Spleen (tissue), 11 donors: ENCODE measurements around the gene KRTAP16-1. TPM values are rescaled to one million over a fixed set of nuclear protein-coding genes. Genes with fewer than 3 reads are reported as not detected.

Source experiments
- DNase-seq: peaks from one replicate; pipeline ENCODE4 v3.0.0-alpha.2; 2020
- H3K27ac ChIP-seq, 8 donors: fragments of 200-600 bp; sonication (generic) in 7 of 8; 1 replicate in 4 of 8; 2 replicates in 4 of 8; pipeline versions ENCODE4 v1.5.0 to v1.8.0; 2016 to 2021; ENCODE audit warnings: inconsistent platforms in 4 of 8, mild to moderate bottlenecking in 4 of 8, moderate library complexity in 1 of 8
- H3K27me3 ChIP-seq, 7 donors: fragments of 200-600 bp; sonication (generic) in 6 of 7; replicated peaks in 1 of 7; 1 replicate in 4 of 7; 2 replicates in 3 of 7; pipeline versions ENCODE4 v1.5.0 to v1.8.0; 2016 to 2021; ENCODE audit warnings: inconsistent platforms in 3 of 7, mild to moderate bottlenecking in 1 of 7
- H3K36me3 ChIP-seq, 6 donors: fragments of 200-600 bp; sonication (generic) in 5 of 6; 1 replicate in 4 of 6; 2 replicates in 2 of 6; pipeline versions ENCODE4 v1.5.0 to v1.8.0; 2016 to 2021; ENCODE audit warnings: inconsistent platforms in 2 of 6
- H3K4me1 ChIP-seq, 6 donors: fragments of 200-600 bp; sonication (generic) in 5 of 6; 1 replicate in 3 of 6; 2 replicates in 3 of 6; pipeline versions ENCODE4 v1.5.0 to v1.8.0; 2016 to 2021; ENCODE audit warnings: inconsistent platforms in 3 of 6
- H3K4me3 ChIP-seq, 8 donors: fragments of 200-600 bp; sonication (generic) in 7 of 8; 1 replicate in 4 of 8; 2 replicates in 4 of 8; pipeline versions ENCODE4 v1.5.0 to v1.8.0; 2016 to 2021; ENCODE audit warnings: inconsistent platforms in 4 of 8, mild to moderate bottlenecking in 4 of 8, moderate library complexity in 2 of 8
- H3K9me3 ChIP-seq, 8 donors: fragments of 200-600 bp; sonication (generic) in 7 of 8; 1 replicate in 4 of 8; 2 replicates in 4 of 8; pipeline versions ENCODE4 v1.5.0 to v1.8.0; 2016 to 2021; ENCODE audit warnings: inconsistent platforms in 4 of 8
- POLR2A ChIP-seq, 3 donors: fragments of 450-650 bp; IDR thresholded peaks; one replicate each; pipeline ENCODE4 v1.5.1; 2017; ENCODE audit warnings: antibody characterized with exemption in 3 of 3, mild to moderate bottlenecking in 1 of 3
- POLR2AphosphoS5 ChIP-seq, 3 donors: sonication (generic); formaldehyde crosslinking; IDR thresholded peaks; one replicate each; pipeline ENCODE4 v1.5.1; 2017; ENCODE audit warnings: antibody characterized with exemption in 3 of 3
- WGBS, 5 donors: extraction: QIAGEN DNeasy Blood & Tissue Kit in 3 of 5; methylation state at CpG; one replicate each; pipeline versions ENCODE4 v1.1.5 to v1.1.7; 2013 to 2018; 5-methylcytosine and 5-hydroxymethylcytosine counted together
- intact Hi-C: fragments of 100-400 bp; cut with DNase I; formaldehyde crosslinking; loops from one replicate; pipeline ENCODE4 v1.15.0; 2023; ENCODE audit warnings: low total_unique reads
- polyA plus RNA-seq, 3 donors: library from polyadenylated mRNA; stranded (reverse); fragments of 200-250 nt; gene quantifications; one replicate each; pipeline ENCODE4 v1.2.1, GENCODE V29; 2013
- small RNA-seq, 4 donors: library from RNA; depleted of rRNA; stranded (forward); fragments of <200 nt; gene quantifications; one replicate each; pipeline ENCODE3, GENCODE V24; 2016
- total RNA-seq, 7 donors: library from RNA; depleted of rRNA in 3 of 7; stranded (reverse); fragments of >200 nt in 3 of 7; fragmentation: NEBNext Ultra II Directional in 4 of 7; extraction: Animal tissue kit (Norgen Biotek cat#: 25700) in 4 of 7; gene quantifications; one replicate each; pipeline versions ENCODE4 v1.1.0 to v1.2.1, GENCODE V29; 2016 to 2021
- TF ChIP-seq, protein P1 (sequence below), 11 experiments: fragments of 200-600 bp in 7 of 11; fragments of 450-650 bp in 4 of 11; sonication (generic) in 4 of 11; IDR thresholded peaks in 8 of 11; conservative IDR thresholded peaks in 3 of 11; 1 replicate in 7 of 11; 2 replicates in 4 of 11; pipeline versions ENCODE4 v1.4.0 to v1.8.0; 2016 to 2021; ENCODE audit warnings: antibody characterized with exemption in 11 of 11, inconsistent platforms in 4 of 11, mild to moderate bottlenecking in 1 of 11
- donor health status: healthy with polysubstance abuse.
- donor health status: DM: no; HTN: no; CAD: no; lungs with moderate emphysema.
- donor health status: DM: no; HTN: no; CAD: no.
- donor health status: Bipolar disorder and iron deficiency.
- donor health status: healthy.
- donor health status: DM: no; HTN: no; CAD: no.
- donor health status: DM: yes; HTN: yes; CAD: no.

The KRTAP16-1 gene
- total and polyA plus RNA-seq, 10 donors: not detected

DNA sequence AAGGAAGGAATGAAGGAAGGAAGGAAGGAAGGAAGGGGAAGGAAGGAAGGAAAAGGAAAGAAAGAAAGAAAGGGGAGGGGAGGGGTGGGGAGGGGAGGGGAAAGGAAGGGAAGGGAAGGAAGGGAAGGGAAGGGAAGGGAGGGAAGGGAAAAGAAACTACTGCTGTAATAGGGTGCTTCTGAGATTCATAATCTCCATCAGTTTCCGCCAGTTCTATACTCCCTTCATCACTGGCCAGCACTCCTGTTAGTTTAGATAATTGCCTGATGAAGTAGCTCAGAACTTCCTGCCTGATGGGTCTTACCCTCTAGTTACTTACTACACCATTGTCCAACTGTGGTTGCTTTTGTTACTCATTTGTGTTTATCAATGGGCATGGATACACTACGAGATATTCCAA is 45.9 kb downstream of the KRTAP16-1 start:
- no peaks in the 10 kb centered on the region for H3K4me1 ChIP-seq

DNA sequence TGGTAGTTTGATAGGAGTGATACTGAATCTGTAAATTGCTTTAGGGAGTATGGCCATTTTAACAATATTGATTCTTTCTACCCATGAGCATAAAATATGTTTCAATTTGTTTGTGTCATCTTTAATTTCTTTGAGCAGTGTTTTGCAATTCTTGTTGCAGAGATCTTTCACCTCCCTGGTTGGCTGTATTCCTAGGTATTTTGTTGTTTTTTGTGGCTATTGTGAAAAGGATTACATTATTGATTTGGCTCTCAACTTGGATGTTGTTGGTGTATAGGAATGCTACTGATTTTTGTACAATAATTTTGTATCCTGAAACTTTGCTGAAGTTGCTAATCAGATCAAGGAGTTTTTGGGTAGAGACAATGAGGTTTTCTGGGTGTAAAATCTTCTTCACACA is 50.7 kb downstream of the KRTAP16-1 start:
- Histone ChIP-seq H3K4me3 (no peak overlapping the region), H3K27me3 (peaks cover 0 to 20% (median 5%) of the 10 kb centered on the region in 7 donors), H3K9me3 (no peaks in the 10 kb centered on the region), H3K4me1 (no peaks in the 10 kb centered on the region), H3K36me3 (no peaks in the 10 kb centered on the region), H3K27ac (no peak overlapping the region)
- intact Hi-C loops: no loop called here
- DNase-seq: no peak
- TF ChIP-seq, protein P1, sequence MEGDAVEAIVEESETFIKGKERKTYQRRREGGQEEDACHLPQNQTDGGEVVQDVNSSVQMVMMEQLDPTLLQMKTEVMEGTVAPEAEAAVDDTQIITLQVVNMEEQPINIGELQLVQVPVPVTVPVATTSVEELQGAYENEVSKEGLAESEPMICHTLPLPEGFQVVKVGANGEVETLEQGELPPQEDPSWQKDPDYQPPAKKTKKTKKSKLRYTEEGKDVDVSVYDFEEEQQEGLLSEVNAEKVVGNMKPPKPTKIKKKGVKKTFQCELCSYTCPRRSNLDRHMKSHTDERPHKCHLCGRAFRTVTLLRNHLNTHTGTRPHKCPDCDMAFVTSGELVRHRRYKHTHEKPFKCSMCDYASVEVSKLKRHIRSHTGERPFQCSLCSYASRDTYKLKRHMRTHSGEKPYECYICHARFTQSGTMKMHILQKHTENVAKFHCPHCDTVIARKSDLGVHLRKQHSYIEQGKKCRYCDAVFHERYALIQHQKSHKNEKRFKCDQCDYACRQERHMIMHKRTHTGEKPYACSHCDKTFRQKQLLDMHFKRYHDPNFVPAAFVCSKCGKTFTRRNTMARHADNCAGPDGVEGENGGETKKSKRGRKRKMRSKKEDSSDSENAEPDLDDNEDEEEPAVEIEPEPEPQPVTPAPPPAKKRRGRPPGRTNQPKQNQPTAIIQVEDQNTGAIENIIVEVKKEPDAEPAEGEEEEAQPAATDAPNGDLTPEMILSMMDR (IDR thresholded peaks at IDR 0.05 in 8 of 11, conservative IDR thresholded peaks at IDR 0.05 in 3 of 11): no peak
- TF ChIP-seq POLR2AphosphoS5 (IDR thresholded peaks at IDR 0.05) (no peak), POLR2A (IDR thresholded peaks at IDR 0.05) (no peak)

More for the DNA sequence above, 45.9 kb downstream of the KRTAP16-1 start:
- Histone ChIP-seq H3K9me3 (no peaks in the 10 kb centered on the region), H3K36me3 (no peaks in the 10 kb centered on the region), H3K4me3 (no peak overlapping the region), H3K27me3 (peaks cover 0 to 19% (median 0%) of the 10 kb centered on the region in 7 donors), H3K27ac (no peak overlapping the region)
- intact Hi-C loops: no loop called here
- WGBS, 5 donors: 74 to 88% (median 77%) methylated on average over 2 of the region's 2 CpGs
- DNase-seq: no peak
- no peak for TF ChIP-seq POLR2A (IDR thresholded peaks at IDR 0.05)
- TF ChIP-seq, protein P1 (IDR thresholded peaks at IDR 0.05 in 8 of 11, conservative IDR thresholded peaks at IDR 0.05 in 3 of 11): no peak
- TF ChIP-seq POLR2AphosphoS5 (IDR thresholded peaks at IDR 0.05): no peak

Small RNA genes within 50 kb of the gene (small RNA-seq; reads per million reads assigned to genes)
- 0 reads per million in 4 donors for gene KRTAP9-10P

Other genes with a start within 250 kb of the KRTAP16-1 start
Only the 30 nearest of the 36 such genes appear.
- not detected for gene KRTAP4-16, start 207.1 kb downstream of the KRTAP16-1 start, total RNA-seq
- not detected for gene KRTAP4-16, start 207.1 kb downstream of the KRTAP16-1 start, polyA plus RNA-seq
- not detected for gene KRTAP4-9, start 203.9 kb downstream of the KRTAP16-1 start, total RNA-seq
- gene KRTAP4-9, start 203.9 kb downstream of the KRTAP16-1 start, polyA plus RNA-seq: not detected
- not detected for gene KRTAP4-11, start 190.9 kb downstream of the KRTAP16-1 start, total RNA-seq
- not detected for gene KRTAP4-11, start 190.9 kb downstream of the KRTAP16-1 start, polyA plus RNA-seq
- gene KRTAP4-12, start 185.1 kb downstream of the KRTAP16-1 start, total RNA-seq: not detected
- not detected for gene KRTAP4-12, start 185.1 kb downstream of the KRTAP16-1 start, polyA plus RNA-seq
- not detected for gene KRTAP4-6, start 168.8 kb downstream of the KRTAP16-1 start, total RNA-seq
- gene KRTAP4-6, start 168.8 kb downstream of the KRTAP16-1 start, polyA plus RNA-seq: not detected
- not detected for gene KRTAP4-5, start 159.5 kb downstream of the KRTAP16-1 start, total RNA-seq
- not detected for gene KRTAP4-5, start 159.5 kb downstream of the KRTAP16-1 start, polyA plus RNA-seq
- gene KRTAP4-4, start 148.6 kb downstream of the KRTAP16-1 start, total RNA-seq: not detected
- not detected for gene KRTAP4-4, start 148.6 kb downstream of the KRTAP16-1 start, polyA plus RNA-seq
- gene KRTAP4-3, start 141.1 kb downstream of the KRTAP16-1 start, total RNA-seq: not detected
- gene KRTAP4-3, start 141.1 kb downstream of the KRTAP16-1 start, polyA plus RNA-seq: not detected
- not detected for gene KRTAP4-2, start 131.1 kb downstream of the KRTAP16-1 start, total RNA-seq
- gene KRTAP4-2, start 131.1 kb downstream of the KRTAP16-1 start, polyA plus RNA-seq: not detected
- not detected for gene KRTAP4-1, start 124.4 kb downstream of the KRTAP16-1 start, total RNA-seq
- not detected for gene KRTAP4-1, start 124.4 kb downstream of the KRTAP16-1 start, polyA plus RNA-seq
- not detected for gene KRTAP9-1, start 119.4 kb downstream of the KRTAP16-1 start, total RNA-seq
- not detected for gene KRTAP9-1, start 119.4 kb downstream of the KRTAP16-1 start, polyA plus RNA-seq
- not detected for gene KRTAP9-2, start 82.7 kb downstream of the KRTAP16-1 start, total RNA-seq
- gene KRTAP9-2, start 82.7 kb downstream of the KRTAP16-1 start, polyA plus RNA-seq: not detected
- not detected for gene KRTAP9-3, start 76.9 kb downstream of the KRTAP16-1 start, total RNA-seq
- not detected for gene KRTAP9-3, start 76.9 kb downstream of the KRTAP16-1 start, polyA plus RNA-seq
- not detected for gene KRTAP9-8, start 71.3 kb downstream of the KRTAP16-1 start, total RNA-seq
- not detected for gene KRTAP9-8, start 71.3 kb downstream of the KRTAP16-1 start, polyA plus RNA-seq
- gene KRTAP9-4, start 59.6 kb downstream of the KRTAP16-1 start, total RNA-seq: not detected
- gene KRTAP9-4, start 59.6 kb downstream of the KRTAP16-1 start, polyA plus RNA-seq: not detected
- gene KRTAP9-9, start 53.9 kb downstream of the KRTAP16-1 start, total RNA-seq: not detected
- gene KRTAP9-9, start 53.9 kb downstream of the KRTAP16-1 start, polyA plus RNA-seq: not detected
- gene KRTAP9-6, start 43.9 kb downstream of the KRTAP16-1 start, total RNA-seq: not detected
- not detected for gene KRTAP9-6, start 43.9 kb downstream of the KRTAP16-1 start, polyA plus RNA-seq
- not detected for gene KRTAP9-7, start 33.6 kb downstream of the KRTAP16-1 start, total RNA-seq
- not detected for gene KRTAP9-7, start 33.6 kb downstream of the KRTAP16-1 start, polyA plus RNA-seq
- not detected for gene KRTAP29-1, start 6.5 kb downstream of the KRTAP16-1 start, total RNA-seq
- gene KRTAP29-1, start 6.5 kb downstream of the KRTAP16-1 start, polyA plus RNA-seq: not detected
- not detected for gene KRTAP17-1, start 6.4 kb upstream of the KRTAP16-1 start, total RNA-seq
- not detected for gene KRTAP17-1, start 6.4 kb upstream of the KRTAP16-1 start, polyA plus RNA-seq
- gene KRT33A, start 41.5 kb upstream of the KRTAP16-1 start, total RNA-seq: not detected
- not detected for gene KRT33A, start 41.5 kb upstream of the KRTAP16-1 start, polyA plus RNA-seq
- not detected for gene KRT33B, start 60.5 kb upstream of the KRTAP16-1 start, total RNA-seq
- gene KRT33B, start 60.5 kb upstream of the KRTAP16-1 start, polyA plus RNA-seq: not detected
- not detected for gene KRT34, start 73.0 kb upstream of the KRTAP16-1 start, total RNA-seq
- gene KRT34, start 73.0 kb upstream of the KRTAP16-1 start, polyA plus RNA-seq: not detected
- gene KRT31, start 88.3 kb upstream of the KRTAP16-1 start, total RNA-seq: not detected
- not detected for gene KRT31, start 88.3 kb upstream of the KRTAP16-1 start, polyA plus RNA-seq
- gene KRT37, start 115.3 kb upstream of the KRTAP16-1 start, total RNA-seq: not detected
- gene KRT37, start 115.3 kb upstream of the KRTAP16-1 start, polyA plus RNA-seq: not detected
- gene KRT38, start 131.7 kb upstream of the KRTAP16-1 start, total RNA-seq: under 1 TPM in 2 of 7 donors, not detected in 5; 0.26 to 0.39 TPM
- not detected for gene KRT38, start 131.7 kb upstream of the KRTAP16-1 start, polyA plus RNA-seq
- not detected for gene KRT32, start 158.1 kb upstream of the KRTAP16-1 start, total RNA-seq
- gene KRT32, start 158.1 kb upstream of the KRTAP16-1 start, polyA plus RNA-seq: not detected
- under 1 TPM in 1 of 7 donors, not detected in 6; 0.19 TPM for gene KRT35, start 171.8 kb upstream of the KRTAP16-1 start, total RNA-seq
- gene KRT35, start 171.8 kb upstream of the KRTAP16-1 start, polyA plus RNA-seq: under 1 TPM in 1 of 3 donors, not detected in 2; 0.19 TPM
- gene KRT36, start 180.6 kb upstream of the KRTAP16-1 start, total RNA-seq: 1 to 10 TPM in 2 of 7 donors, under 1 TPM in 4, not detected in 1; 0.27 to 2.7 (median 0.44) TPM
- gene KRT36, start 180.6 kb upstream of the KRTAP16-1 start, polyA plus RNA-seq: under 1 TPM; 0.20 to 0.51 (median 0.22) TPM
- not detected for gene KRT13, start 196.3 kb upstream of the KRTAP16-1 start, total RNA-seq
- 10 to 100 TPM in 1 of 3 donors, 1 to 10 TPM in 2; 1.6 to 26.4 (median 3.8) TPM for gene KRT13, start 196.3 kb upstream of the KRTAP16-1 start, polyA plus RNA-seq